Neural progenitor cell (in vitro differentiated cells): Measurements from ENCODE around the gene SUN1.

Source experiments
- CTCF ChIP-seq: fragments of 200-600 bp; sonication (generic); IDR thresholded peaks from 2 replicates; pipeline ENCODE4 v1.5.1; 2017; ENCODE audit warnings: antibody characterized with exemption, mild to moderate bottlenecking
- EZH2 ChIP-seq: fragments of 200-600 bp; sonication (generic); IDR thresholded peaks from 2 replicates; pipeline ENCODE4 v1.6.1; 2017; ENCODE audit warnings: antibody characterized with exemption, mild to moderate bottlenecking, moderate library complexity
- EZH2phosphoT487 ChIP-seq: fragments of 200-600 bp; sonication (generic); IDR thresholded peaks from 2 replicates; pipeline ENCODE4 v1.6.1; 2017; ENCODE audit warnings: antibody characterized with exemption

GRCh38 chr7:909358-910329 lies 77.4 kb downstream of the SUN1 start:
- TF ChIP-seq EZH2 (peak; percentile 84), CTCF (no peak), EZH2phosphoT487 (peak; percentile 82)
